CD14-positive monocyte (primary cell): ENCODE data around the gene KIRREL1. TPM values are rescaled to one million over a fixed set of nuclear protein-coding genes. Genes with fewer than 3 reads are reported as not detected.

ENCODE experiments used
- DNase-seq, 3 donors: peaks; one replicate each; pipeline ENCODE4 v3.0.0-alpha.2; 2011 to 2022
- H2AFZ ChIP-seq: 2 replicates; pipeline ENCODE4 v1.6.0; 2012; ENCODE audit warnings: mild to moderate bottlenecking, low read depth, low read length, inconsistent platforms; ENCODE audit not compliant: insufficient read depth, poor library complexity, severe bottlenecking
- H3K27ac ChIP-seq, 2 donors: 1 replicate in 1 of 2; 2 replicates in 1 of 2; pipeline ENCODE4 v1.5.1; 2012 to 2013; ENCODE audit warnings: low read length in 2 of 2, control low read depth in 1 of 2, inconsistent platforms in 1 of 2, low read depth in 1 of 2, mild to moderate bottlenecking in 1 of 2
- H3K27me3 ChIP-seq, 2 donors: one replicate each; pipeline versions ENCODE4 v1.6.0 to v1.6.1; 2011 to 2013; ENCODE audit warnings: low read length in 2 of 2; ENCODE audit not compliant: control insufficient read depth in 2 of 2, insufficient read depth in 2 of 2
- H3K36me3 ChIP-seq, 2 donors: replicated peaks in 1 of 2; 1 replicate in 1 of 2; 2 replicates in 1 of 2; pipeline versions ENCODE4 v1.5.1 to v1.6.1; 2012 to 2013; ENCODE audit warnings: low read length in 2 of 2, control low read depth in 1 of 2, inconsistent platforms in 1 of 2, mild to moderate bottlenecking in 1 of 2; ENCODE audit not compliant: insufficient read depth in 2 of 2, control insufficient read depth in 1 of 2
- H3K4me1 ChIP-seq, 2 donors: 1 replicate in 1 of 2; 2 replicates in 1 of 2; pipeline versions ENCODE4 v1.5.1 to v1.6.1; 2012 to 2013; ENCODE audit warnings: low read length in 2 of 2, control low read depth in 1 of 2, inconsistent platforms in 1 of 2, mild to moderate bottlenecking in 1 of 2, moderate library complexity in 1 of 2; ENCODE audit not compliant: insufficient read depth in 2 of 2, control insufficient read depth in 1 of 2
- H3K4me2 ChIP-seq: replicated peaks from 2 replicates; pipeline ENCODE3; 2012; ENCODE audit warnings: low read length, moderate library complexity, mild to moderate bottlenecking; ENCODE audit not compliant: poor library complexity, severe bottlenecking; ENCODE audit errors: extremely low read depth
- H3K4me3 ChIP-seq, 3 experiments: fragments of 200-600 bp in 1 of 3; sonication (generic) in 1 of 3; replicated peaks in 1 of 3; 1 replicate in 2 of 3; 2 replicates in 1 of 3; pipeline ENCODE4 v1.5.1; 2011 to 2013; ENCODE audit warnings: low read length in 3 of 3, mild to moderate bottlenecking in 3 of 3, control low read depth in 2 of 3, low read depth in 2 of 3, inconsistent platforms in 1 of 3, moderate library complexity in 1 of 3
- H3K79me2 ChIP-seq: 2 replicates; pipeline ENCODE4 v1.6.0; 2012; ENCODE audit warnings: mild to moderate bottlenecking, control low read depth, inconsistent platforms, low read length, moderate library complexity; ENCODE audit not compliant: insufficient read depth
- H3K9ac ChIP-seq: 2 replicates; pipeline ENCODE4 v1.6.0; 2017; ENCODE audit warnings: low read length, mild to moderate bottlenecking; ENCODE audit not compliant: insufficient read depth, poor library complexity, severe bottlenecking
- H3K9me3 ChIP-seq, 2 donors: replicated peaks in 1 of 2; 1 replicate in 1 of 2; 2 replicates in 1 of 2; pipeline versions ENCODE4 v1.5.1 to v1.6.1; 2012 to 2013; ENCODE audit warnings: low read length in 2 of 2, control low read depth in 1 of 2; ENCODE audit not compliant: control insufficient read depth in 1 of 2, insufficient read depth in 1 of 2
- H4K20me1 ChIP-seq: 2 replicates; pipeline ENCODE4 v1.6.0; 2012; ENCODE audit warnings: mild to moderate bottlenecking, low read length, control low read depth, moderate library complexity; ENCODE audit not compliant: insufficient read depth
- H3K27ac Mint-ChIP-seq, 7 donors: one replicate each; pipeline ENCODE4 v1.8.0; 2020; ENCODE audit warnings: mild to moderate bottlenecking in 7 of 7, mixed read lengths in 7 of 7, moderate library complexity in 6 of 7, inconsistent platforms in 2 of 7
- H3K27me3 Mint-ChIP-seq, 3 donors: one replicate each; pipeline ENCODE4 v1.8.0; 2021 to 2022; ENCODE audit warnings: low read depth in 3 of 3, mild to moderate bottlenecking in 3 of 3, mixed read lengths in 3 of 3, moderate library complexity in 3 of 3, inconsistent platforms in 1 of 3
- H3K36me3 Mint-ChIP-seq, 2 donors: one replicate each; pipeline ENCODE4 v1.8.0; 2020; ENCODE audit warnings: mixed read lengths in 2 of 2, inconsistent platforms in 1 of 2, mild to moderate bottlenecking in 1 of 2
- H3K4me1 Mint-ChIP-seq: one replicate; pipeline ENCODE4 v1.8.0; 2020; ENCODE audit warnings: mild to moderate bottlenecking, mixed read lengths
- H3K4me3 Mint-ChIP-seq, 2 donors: one replicate each; pipeline ENCODE4 v1.8.0; 2020; ENCODE audit warnings: mild to moderate bottlenecking in 2 of 2, mixed read lengths in 2 of 2, moderate library complexity in 1 of 2
- H3K9me3 Mint-ChIP-seq, 7 donors: one replicate each; pipeline ENCODE4 v1.8.0; 2020 to 2022; ENCODE audit warnings: mixed read lengths in 7 of 7, mild to moderate bottlenecking in 6 of 7, moderate library complexity in 6 of 7, inconsistent platforms in 2 of 7
- WGBS: methylation state at CpG from one replicate; pipeline ENCODE4 v1.1.5; 2013; ENCODE audit warnings: missing lambda C conversion rate; ENCODE audit not compliant: insufficient coverage; 5-methylcytosine and 5-hydroxymethylcytosine counted together
- intact Hi-C, 2 donors: fragments of 100-400 bp; cut with micrococcal nuclease; formaldehyde crosslinking; loops; one replicate each; pipeline versions ENCODE4 v1.15.0 to v1.15.1; 2023
- polyA plus RNA-seq, 3 donors: library from polyadenylated mRNA; depleted of rRNA in 1 of 3; unstranded in 2 of 3; stranded (reverse) in 1 of 3; fragments of 300-500 nt in 2 of 3; fragments of >200 nt in 1 of 3; fragmentation: Illumina TruSeq in 2 of 3; gene quantifications; 1 replicate in 2 of 3; 2 replicates in 1 of 3; pipeline ENCODE4 v1.2.3, GENCODE V29; 2012 to 2021
- TF ChIP-seq, protein P1 (sequence below): fragments of 200-600 bp; IDR thresholded peaks from one replicate; pipeline ENCODE4 v1.8.0; 2022; ENCODE audit warnings: antibody characterized with exemption, mild to moderate bottlenecking

KIRREL1 gene
- polyA plus RNA-seq, 3 donors, result not detected

DNA sequence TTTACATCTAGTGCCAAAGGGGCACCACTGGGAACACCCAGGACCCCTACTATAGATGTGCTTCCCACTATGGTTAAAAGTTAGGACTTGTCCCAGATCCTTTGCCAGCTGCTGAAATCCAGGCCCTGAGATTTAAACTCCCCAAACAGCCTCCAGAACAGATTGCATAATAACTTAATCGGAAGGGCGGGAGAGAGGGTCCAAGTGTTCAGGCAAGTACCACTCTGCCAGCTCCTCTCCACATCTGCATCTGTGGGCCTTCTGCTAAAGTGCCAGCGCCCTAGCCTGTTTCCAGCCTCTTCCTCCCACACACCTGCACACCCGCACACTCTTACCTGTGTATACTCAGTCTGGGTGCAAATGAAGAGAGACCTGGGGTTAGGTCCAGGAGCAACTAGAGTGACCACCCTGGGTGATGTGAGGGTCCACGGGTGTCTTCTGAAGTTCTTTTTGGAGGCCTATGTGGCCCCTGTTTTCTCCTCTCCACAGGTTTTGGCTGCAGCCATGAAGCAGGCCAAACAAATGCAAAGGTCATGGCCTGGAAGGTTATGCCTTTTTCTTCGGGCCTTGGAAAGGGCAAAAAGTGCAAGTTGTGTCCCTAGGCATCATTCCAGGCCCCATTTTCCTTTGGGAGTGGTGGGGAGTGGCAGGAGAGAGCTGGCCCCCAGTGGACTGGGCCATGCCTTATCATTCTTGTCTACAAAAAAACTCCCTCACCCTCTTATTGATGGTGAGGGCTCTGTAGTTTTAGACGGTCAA, 29.3 kb downstream of the KIRREL1 start:
- H4K20me1 ChIP-seq, result no peaks in the 10 kb centered on the region
- intact Hi-C loops, result no loop called here
- Mint-ChIP-seq H3K36me3 (no peaks in the 10 kb centered on the region), H3K27me3 (peaks cover 4 to 10% (median 9%) of the 10 kb centered on the region in 3 donors), H3K27ac (no peak overlapping the region), H3K4me1 (peaks cover 19% of the 10 kb centered on the region), H3K4me3 (no peak overlapping the region), H3K9me3 (no peaks in the 10 kb centered on the region)
- no peaks in the 10 kb centered on the region for H3K79me2 ChIP-seq
- H3K27ac ChIP-seq, result no peak overlapping the region
- no peak overlapping the region for H2AFZ ChIP-seq
- TF ChIP-seq, protein P1, sequence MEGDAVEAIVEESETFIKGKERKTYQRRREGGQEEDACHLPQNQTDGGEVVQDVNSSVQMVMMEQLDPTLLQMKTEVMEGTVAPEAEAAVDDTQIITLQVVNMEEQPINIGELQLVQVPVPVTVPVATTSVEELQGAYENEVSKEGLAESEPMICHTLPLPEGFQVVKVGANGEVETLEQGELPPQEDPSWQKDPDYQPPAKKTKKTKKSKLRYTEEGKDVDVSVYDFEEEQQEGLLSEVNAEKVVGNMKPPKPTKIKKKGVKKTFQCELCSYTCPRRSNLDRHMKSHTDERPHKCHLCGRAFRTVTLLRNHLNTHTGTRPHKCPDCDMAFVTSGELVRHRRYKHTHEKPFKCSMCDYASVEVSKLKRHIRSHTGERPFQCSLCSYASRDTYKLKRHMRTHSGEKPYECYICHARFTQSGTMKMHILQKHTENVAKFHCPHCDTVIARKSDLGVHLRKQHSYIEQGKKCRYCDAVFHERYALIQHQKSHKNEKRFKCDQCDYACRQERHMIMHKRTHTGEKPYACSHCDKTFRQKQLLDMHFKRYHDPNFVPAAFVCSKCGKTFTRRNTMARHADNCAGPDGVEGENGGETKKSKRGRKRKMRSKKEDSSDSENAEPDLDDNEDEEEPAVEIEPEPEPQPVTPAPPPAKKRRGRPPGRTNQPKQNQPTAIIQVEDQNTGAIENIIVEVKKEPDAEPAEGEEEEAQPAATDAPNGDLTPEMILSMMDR, result no peak
- no peak overlapping the region for H3K4me3 ChIP-seq
- no peak overlapping the region for H3K4me2 ChIP-seq
- peaks cover 0 to 7% of the 10 kb centered on the region in 2 donors for H3K4me1 ChIP-seq
- H3K36me3 ChIP-seq, result no peaks in the 10 kb centered on the region
- no peaks in the 10 kb centered on the region for H3K27me3 ChIP-seq
- no peaks in the 10 kb centered on the region for H3K9me3 ChIP-seq
- WGBS, result 96% methylated on average over 3 of the region's 7 CpGs
- no peak overlapping the region for H3K9ac ChIP-seq
- no peak for DNase-seq

- Mint-ChIP-seq H3K4me1 (peaks cover 19% of the 10 kb centered on the region), H3K27ac (no peak overlapping the region), H3K9me3 (no peaks in the 10 kb centered on the region), H3K27me3 (peaks cover 5 to 6% (median 6%) of the 10 kb centered on the region in 3 donors), H3K4me3 (no peak overlapping the region), H3K36me3 (no peaks in the 10 kb centered on the region)
- Histone ChIP-seq H3K4me2 (no peak overlapping the region), H2AFZ (no peak overlapping the region), H4K20me1 (no peaks in the 10 kb centered on the region), H3K4me3 (no peak overlapping the region), H3K4me1 (peaks cover 0 to 7% of the 10 kb centered on the region in 2 donors), H3K79me2 (no peaks in the 10 kb centered on the region), H3K9me3 (no peaks in the 10 kb centered on the region), H3K9ac (no peak overlapping the region), H3K36me3 (no peaks in the 10 kb centered on the region), H3K27me3 (no peaks in the 10 kb centered on the region), H3K27ac (no peak overlapping the region)
- DNase-seq, result no peak
- TF ChIP-seq, protein P1, result no peak
- intact Hi-C loops, result no loop called here
- WGBS, result 71% methylated on average over 2 of the region's 7 CpGs
Observed at GRCh38 chr1:158024737-158025136, 31.3 kb downstream of the KIRREL1 start.
